Uterus (tissue), 2 donors: Measurements from ENCODE around the gene JAZF1.

Source experiments
- CTCF ChIP-seq, 4 experiments: fragments of 200-600 bp in 2 of 4; fragments of 450-650 bp in 2 of 4; sonication (generic) in 2 of 4; IDR thresholded peaks; one replicate each; pipeline ENCODE4 v1.5.1; 2016 to 2019; ENCODE audit warnings: antibody characterized with exemption in 4 of 4, mild to moderate bottlenecking in 2 of 4, moderate library complexity in 1 of 4
- POLR2A ChIP-seq, 2 donors: fragments of 450-650 bp; IDR thresholded peaks; one replicate each; pipeline ENCODE4 v1.6.1; 2016; ENCODE audit warnings: antibody characterized with exemption in 2 of 2, mild to moderate bottlenecking in 1 of 2, moderate library complexity in 1 of 2

- no peak for TF ChIP-seq CTCF (IDR thresholded peaks at IDR 0.05)
- TF ChIP-seq POLR2A (IDR thresholded peaks at IDR 0.05) = no peak
Measured at GRCh38 chr7:27933671-27934565, 246.7 kb downstream of the JAZF1 start.
